ENCODE data around the gene GIMD1. TPM values are rescaled to one million over a fixed set of nuclear protein-coding genes. Genes with fewer than 3 reads are reported as not detected.
"Not testable (repeated sequence)": the region's sequence is repeated elsewhere in the genome, so short reads cannot be mapped to it uniquely, and the experiment has no call there.

The GIMD1 gene
- not detected in 2 replicates for total RNA-seq (2014; rRNA removed; shearing (Covaris generic); ENCODE audit: low replicate concordance)

DNA sequence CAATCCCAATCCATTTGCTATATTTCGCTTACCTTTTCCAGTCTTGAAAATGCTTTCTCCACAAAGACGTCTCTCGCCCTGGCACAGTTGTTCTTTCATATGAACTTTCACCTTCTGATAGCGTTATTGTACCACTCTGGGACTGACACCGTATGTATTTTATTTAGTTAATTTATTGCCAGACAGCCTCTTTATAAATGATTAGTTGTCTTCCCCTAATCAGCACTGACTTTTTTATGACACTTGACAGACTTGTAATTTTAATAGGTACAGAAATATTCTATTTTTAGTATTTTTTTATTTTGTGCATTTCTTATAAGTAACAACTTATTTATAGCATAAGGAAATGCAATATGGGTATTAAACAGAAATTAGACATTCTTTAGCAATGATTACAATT is at the start of gene GIMD1:
Gene GIMD1 (minus strand): TSS at position 101 of the 400 bp plus-strand sequence. CDS start 1,343 bp downstream, outside the sequence.
- Histone ChIP-seq H3K4me1 (ENCODE audit: low read length) (peaks cover 3% of the 10 kb centered on the region; the same call in 1 of the 2 replicates), H3K4me2 (ENCODE audit: low read depth, low read length, poor library complexity, severe bottlenecking) (peak within 1 kb of the TSS; percentile 39), H3K27ac (ENCODE audit: low read length) (no peak within 1 kb of the TSS), H3K79me2 (ENCODE audit: low read length) (no peaks in the 10 kb centered on the region), H3K9me2 (replicated peaks; ENCODE audit: insufficient read depth, low read length) (no peaks in the 10 kb centered on the region), H3K36me3 (ENCODE audit: insufficient read depth, low read length) (no peaks in the 10 kb centered on the region), H3K27me3 (ENCODE audit: low read length) (peaks cover 3% of the 10 kb centered on the region; the same call in 1 of the 2 replicates), H3K4me3 (ENCODE audit: low read length) (no peak within 1 kb of the TSS), H3K9ac (ENCODE audit: low read length) (no peak within 1 kb of the TSS), H2AFZ (ENCODE audit: low read length) (no peak within 1 kb of the TSS), H3K9me3 (ENCODE audit: low read length) (no peaks in the 10 kb centered on the region), H4K20me1 (ENCODE audit: insufficient read depth, low read depth, low read length) (no peaks in the 10 kb centered on the region)
- no peak for DNase-seq

DNA sequence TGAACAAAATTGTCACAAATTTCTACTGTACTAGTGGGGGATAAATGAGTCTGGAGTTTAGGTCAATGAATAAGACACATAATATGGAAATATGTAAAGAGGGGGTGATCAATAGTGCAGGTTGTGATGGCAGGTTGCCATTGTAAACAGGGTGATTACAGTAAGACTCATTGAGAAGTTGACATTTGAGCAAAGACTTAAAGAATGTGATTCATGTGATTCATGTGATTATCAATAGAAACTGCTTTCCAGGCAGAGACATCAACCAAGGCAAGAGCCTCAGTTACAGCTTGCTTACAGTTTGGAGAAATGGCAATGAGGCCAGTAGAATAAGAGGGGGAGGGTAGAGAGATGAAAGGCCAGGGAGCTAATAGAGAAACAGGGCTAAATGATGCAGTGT is 45.8 kb upstream of the GIMD1 start:
- Histone ChIP-seq H3K27me3 (ENCODE audit: low read length) (no peaks in the 10 kb centered on the region), H2AFZ (ENCODE audit: low read length) (no peak overlapping the region), H3K9ac (ENCODE audit: low read length) (no peak overlapping the region), H3K79me2 (ENCODE audit: low read length) (no peaks in the 10 kb centered on the region), H3K4me2 (ENCODE audit: low read depth, low read length, poor library complexity, severe bottlenecking) (no peak overlapping the region), H3K36me3 (ENCODE audit: insufficient read depth, low read length) (no peaks in the 10 kb centered on the region), H3K9me2 (replicated peaks; ENCODE audit: insufficient read depth, low read length) (no peaks in the 10 kb centered on the region), H4K20me1 (ENCODE audit: insufficient read depth, low read depth, low read length) (no peaks in the 10 kb centered on the region), H3K4me3 (ENCODE audit: low read length) (no peak overlapping the region), H3K4me1 (ENCODE audit: low read length) (no peaks in the 10 kb centered on the region), H3K27ac (ENCODE audit: low read length) (no peak overlapping the region), H3K9me3 (ENCODE audit: low read length) (no peaks in the 10 kb centered on the region)
- DNase-seq = no peak

DNA sequence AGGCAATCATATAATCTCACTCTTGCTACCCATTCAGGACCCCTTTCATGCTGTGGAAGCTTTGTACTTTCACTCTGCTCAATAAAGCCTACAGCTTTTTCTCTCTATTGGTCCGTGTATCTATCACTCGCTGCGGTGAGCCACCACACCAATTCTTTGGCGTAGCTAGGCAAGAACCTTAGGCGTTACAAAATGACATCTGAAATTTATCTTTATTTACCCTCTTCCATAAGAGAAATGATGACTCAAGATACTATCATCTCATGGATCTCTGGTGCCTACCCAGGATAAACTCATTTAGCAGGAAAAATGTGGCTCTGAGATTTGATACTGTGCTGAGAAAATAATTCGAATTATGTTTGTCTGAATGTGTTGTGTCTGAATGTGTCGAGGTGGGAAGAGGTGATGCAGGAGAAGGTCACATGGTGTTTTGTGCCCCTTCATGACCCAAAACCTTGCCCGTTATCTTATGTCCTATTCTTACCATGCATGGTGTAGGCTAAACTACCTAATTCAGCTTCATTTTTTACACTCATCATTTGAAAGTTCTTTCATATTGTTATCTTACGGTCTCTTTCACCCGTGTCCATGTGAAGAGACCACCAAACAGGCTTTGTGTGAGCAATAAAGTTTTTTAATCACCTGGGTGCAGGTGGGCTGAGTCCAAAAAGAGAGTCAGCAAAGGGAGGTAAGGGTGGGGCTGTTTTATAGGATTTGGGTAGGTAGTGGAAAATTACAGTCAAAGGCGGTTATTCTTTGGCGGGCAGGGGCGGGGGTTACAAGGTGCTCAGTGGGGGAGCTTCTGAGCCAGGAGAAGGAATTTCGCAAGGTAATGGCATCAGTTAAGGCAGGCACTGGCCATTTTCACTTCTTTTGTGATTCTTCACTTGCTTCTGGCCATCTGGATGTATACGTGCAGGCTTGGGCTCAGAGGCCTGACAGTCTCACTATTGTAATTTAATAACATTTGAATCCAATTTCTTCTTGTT is 41.6 kb upstream of the GIMD1 start:
- no peaks in the 10 kb centered on the region for H3K79me2 ChIP-seq (ENCODE audit: low read length)
- H3K27ac ChIP-seq (ENCODE audit: low read length) = no peak overlapping the region
- no peaks in the 10 kb centered on the region for H3K36me3 ChIP-seq (ENCODE audit: insufficient read depth, low read length)
- no peaks in the 10 kb centered on the region for H3K9me3 ChIP-seq (ENCODE audit: low read length)
- H3K9ac ChIP-seq (ENCODE audit: low read length) = no peak overlapping the region
- H4K20me1 ChIP-seq (ENCODE audit: insufficient read depth, low read depth, low read length) = no peaks in the 10 kb centered on the region
- H3K4me2 ChIP-seq (ENCODE audit: low read depth, low read length, poor library complexity, severe bottlenecking) = no peak overlapping the region
- no peak overlapping the region for H2AFZ ChIP-seq (ENCODE audit: low read length)
- H3K4me3 ChIP-seq (ENCODE audit: low read length) = no peak overlapping the region
- H3K4me1 ChIP-seq (ENCODE audit: low read length) = no peaks in the 10 kb centered on the region
- DNase-seq = no peak
- H3K9me2 ChIP-seq (replicated peaks; ENCODE audit: insufficient read depth, low read length) = no peaks in the 10 kb centered on the region
- no peaks in the 10 kb centered on the region for H3K27me3 ChIP-seq (ENCODE audit: low read length)

DNA sequence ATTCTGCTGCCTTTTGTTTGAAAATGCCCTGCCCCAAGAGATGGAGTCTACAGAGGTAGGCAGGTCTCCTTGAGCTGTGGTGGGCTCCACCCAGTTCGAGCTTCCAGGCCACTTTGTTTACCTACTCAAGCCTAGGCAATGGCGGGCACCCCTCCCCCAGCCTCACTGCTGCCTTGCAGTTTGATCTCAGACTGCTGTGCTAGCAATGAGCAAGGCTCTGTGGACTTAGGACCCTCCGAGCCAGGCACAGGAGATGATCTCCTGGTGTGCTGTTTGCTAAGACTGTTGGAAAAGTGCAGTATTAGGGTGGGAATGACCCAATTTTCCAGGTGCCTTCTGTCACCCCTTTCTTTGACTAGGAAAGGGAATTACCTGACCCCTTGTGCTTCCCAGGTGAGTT is 39.4 kb upstream of the GIMD1 start:
- H2AFZ ChIP-seq (ENCODE audit: low read length); H3K9ac ChIP-seq (ENCODE audit: low read length); H3K27me3 ChIP-seq (ENCODE audit: low read length): not testable (repeated sequence)

DNA sequence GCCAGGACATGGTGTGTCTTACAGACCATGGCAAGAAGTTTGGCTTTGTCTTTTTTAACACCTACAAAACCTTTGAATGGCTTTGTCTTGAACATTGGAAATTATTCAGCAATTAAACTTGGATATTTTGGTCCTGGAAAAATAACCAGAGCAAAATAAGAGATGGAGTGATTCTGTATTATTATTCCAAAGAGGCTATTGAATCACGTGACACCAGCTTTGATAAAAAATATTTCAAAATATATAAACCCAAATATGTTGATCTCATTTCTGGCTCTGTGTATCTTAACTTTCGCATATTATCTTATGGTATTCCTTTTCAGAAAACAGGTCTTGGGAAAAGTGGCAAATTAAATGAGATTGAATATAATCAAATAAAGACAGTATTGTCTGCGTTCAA is 32.6 kb upstream of the GIMD1 start:
- Histone ChIP-seq H4K20me1 (ENCODE audit: insufficient read depth, low read depth, low read length) (no peaks in the 10 kb centered on the region), H3K79me2 (ENCODE audit: low read length) (no peaks in the 10 kb centered on the region), H3K27me3 (ENCODE audit: low read length) (no peaks in the 10 kb centered on the region; the same call in 1 of the 2 replicates), H3K9me2 (replicated peaks; ENCODE audit: insufficient read depth, low read length) (no peaks in the 10 kb centered on the region), H3K27ac (ENCODE audit: low read length) (no peak overlapping the region), H2AFZ (ENCODE audit: low read length) (no peak overlapping the region), H3K9ac (ENCODE audit: low read length) (no peak overlapping the region), H3K4me3 (ENCODE audit: low read length) (no peak overlapping the region), H3K36me3 (ENCODE audit: insufficient read depth, low read length) (no peaks in the 10 kb centered on the region), H3K4me2 (ENCODE audit: low read depth, low read length, poor library complexity, severe bottlenecking) (no peak overlapping the region), H3K9me3 (ENCODE audit: low read length) (peaks cover 7% of the 10 kb centered on the region), H3K4me1 (ENCODE audit: low read length) (no peaks in the 10 kb centered on the region)
- no peak for DNase-seq

More for the DNA sequence above, 39.4 kb upstream of the GIMD1 start:
- not testable (repeated sequence) for H3K9me2 ChIP-seq (replicated peaks; ENCODE audit: insufficient read depth, low read length); H3K4me1 ChIP-seq (ENCODE audit: low read length); DNase-seq; H3K4me3 ChIP-seq (ENCODE audit: low read length); H3K4me2 ChIP-seq (ENCODE audit: low read depth, low read length, poor library complexity, severe bottlenecking); H3K27ac ChIP-seq (ENCODE audit: low read length); H3K9me3 ChIP-seq (ENCODE audit: low read length); H3K79me2 ChIP-seq (ENCODE audit: low read length); H4K20me1 ChIP-seq (ENCODE audit: insufficient read depth, low read depth, low read length); H3K36me3 ChIP-seq (ENCODE audit: insufficient read depth, low read length)

DNA sequence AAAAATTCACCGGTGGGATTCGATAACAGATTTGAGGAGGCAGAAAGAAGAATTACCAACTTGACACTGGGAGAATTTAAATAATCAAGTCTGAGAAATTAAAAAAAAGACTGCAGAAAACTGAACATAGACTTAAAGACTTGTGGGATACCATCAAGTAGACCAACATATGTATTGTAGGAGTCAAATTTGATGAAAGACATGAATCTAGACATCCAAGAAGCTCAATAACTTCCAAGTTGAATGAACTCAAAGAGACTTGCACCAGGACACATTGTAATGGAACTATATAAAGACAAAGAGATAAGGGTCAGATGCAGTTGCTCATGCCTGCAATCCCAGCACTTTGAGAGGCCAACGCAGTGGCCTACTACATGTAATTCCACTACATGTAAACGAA is 30.3 kb upstream of the GIMD1 start:
- H3K9me2 ChIP-seq (replicated peaks; ENCODE audit: insufficient read depth, low read length); DNase-seq: not testable (repeated sequence)

DNA sequence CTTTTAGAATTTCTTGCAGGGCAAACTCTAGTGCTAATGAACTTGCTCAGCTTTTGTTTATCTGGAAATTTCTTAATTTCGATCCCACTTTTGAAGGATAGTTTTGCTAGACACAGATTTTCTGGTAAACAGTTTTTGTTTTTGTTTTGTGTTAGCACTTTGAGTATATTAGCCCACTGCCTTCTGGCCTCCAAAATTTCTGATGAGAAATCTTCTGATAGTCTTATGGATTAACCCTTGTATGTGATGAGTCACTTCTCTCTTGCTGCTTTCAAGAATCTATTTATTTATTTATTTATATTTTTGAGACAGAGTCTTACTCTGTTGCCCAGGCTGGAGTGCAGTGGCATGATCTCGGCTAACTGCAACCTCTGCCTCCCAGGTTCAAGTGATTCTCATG is 27.0 kb upstream of the GIMD1 start:
- H3K79me2 ChIP-seq (ENCODE audit: low read length) = no peaks in the 10 kb centered on the region
- H3K36me3 ChIP-seq (ENCODE audit: insufficient read depth, low read length) = no peaks in the 10 kb centered on the region
- no peak overlapping the region for H3K4me3 ChIP-seq (ENCODE audit: low read length)
- no peaks in the 10 kb centered on the region; the same call in 1 of the 2 replicates for H3K27me3 ChIP-seq (ENCODE audit: low read length)
- H3K4me1 ChIP-seq (ENCODE audit: low read length) = no peaks in the 10 kb centered on the region
- H4K20me1 ChIP-seq (ENCODE audit: insufficient read depth, low read depth, low read length) = no peaks in the 10 kb centered on the region
- no peaks in the 10 kb centered on the region for H3K9me2 ChIP-seq (replicated peaks; ENCODE audit: insufficient read depth, low read length)
- H3K4me2 ChIP-seq (ENCODE audit: low read depth, low read length, poor library complexity, severe bottlenecking) = no peak overlapping the region
- no peak overlapping the region for H3K9ac ChIP-seq (ENCODE audit: low read length)
- DNase-seq = no peak
- no peak overlapping the region for H3K27ac ChIP-seq (ENCODE audit: low read length)
- H3K9me3 ChIP-seq (ENCODE audit: low read length) = peaks cover 12% of the 10 kb centered on the region
- H2AFZ ChIP-seq (ENCODE audit: low read length) = no peak overlapping the region

More for the DNA sequence above, 30.3 kb upstream of the GIMD1 start:
- not testable (repeated sequence) for H3K4me2 ChIP-seq (ENCODE audit: low read depth, low read length, poor library complexity, severe bottlenecking); H3K4me1 ChIP-seq (ENCODE audit: low read length); H3K9ac ChIP-seq (ENCODE audit: low read length); H3K4me3 ChIP-seq (ENCODE audit: low read length); H2AFZ ChIP-seq (ENCODE audit: low read length); H4K20me1 ChIP-seq (ENCODE audit: insufficient read depth, low read depth, low read length); H3K36me3 ChIP-seq (ENCODE audit: insufficient read depth, low read length); H3K79me2 ChIP-seq (ENCODE audit: low read length); H3K27ac ChIP-seq (ENCODE audit: low read length); H3K27me3 ChIP-seq (ENCODE audit: low read length)
- peaks cover 12% of the 10 kb centered on the region for H3K9me3 ChIP-seq (ENCODE audit: low read length)

DNA sequence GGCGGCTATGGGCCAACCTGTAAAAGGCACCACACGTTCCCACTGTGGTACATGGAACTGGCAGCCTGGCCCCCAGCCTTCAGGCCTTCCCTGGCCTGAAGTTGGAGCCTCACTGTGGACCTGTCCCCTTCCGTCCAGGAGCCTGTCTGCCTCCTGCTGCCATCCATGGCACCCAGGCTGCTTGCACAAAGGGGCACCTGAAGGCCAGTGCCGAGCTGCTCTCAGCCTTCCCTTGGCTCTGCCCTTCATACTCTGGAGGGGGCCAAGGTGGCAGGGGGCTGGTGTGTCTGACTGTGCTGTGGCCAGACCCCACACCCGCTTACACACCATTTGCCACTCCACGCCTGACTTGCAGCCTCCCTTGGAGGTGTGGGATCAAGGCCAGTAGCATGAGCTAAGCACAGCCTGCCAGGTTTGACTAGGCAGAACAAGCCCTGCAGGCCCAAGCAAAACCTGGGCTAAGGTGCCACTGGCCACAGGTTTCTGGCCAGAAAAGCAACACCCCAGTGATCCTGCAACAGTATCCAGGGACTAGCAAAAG is 17.3 kb upstream of the GIMD1 start:
- H3K4me2 ChIP-seq (ENCODE audit: low read depth, low read length, poor library complexity, severe bottlenecking) = no peak overlapping the region
- no peak for DNase-seq

More for the DNA sequence above, 17.3 kb upstream of the GIMD1 start:
- Histone ChIP-seq H3K9ac (ENCODE audit: low read length) (no peak overlapping the region), H3K36me3 (ENCODE audit: insufficient read depth, low read length) (no peaks in the 10 kb centered on the region), H4K20me1 (ENCODE audit: insufficient read depth, low read depth, low read length) (no peaks in the 10 kb centered on the region), H3K27ac (ENCODE audit: low read length) (no peak overlapping the region), H3K4me1 (ENCODE audit: low read length) (no peaks in the 10 kb centered on the region), H3K9me2 (replicated peaks; ENCODE audit: insufficient read depth, low read length) (no peaks in the 10 kb centered on the region), H3K9me3 (ENCODE audit: low read length) (no peaks in the 10 kb centered on the region), H3K4me3 (ENCODE audit: low read length) (no peak overlapping the region), H2AFZ (ENCODE audit: low read length) (no peak overlapping the region), H3K79me2 (ENCODE audit: low read length) (no peaks in the 10 kb centered on the region), H3K27me3 (ENCODE audit: low read length) (no peaks in the 10 kb centered on the region)
